ENCODE results near the gene GRPR. TPM values are rescaled to one million over a fixed set of nuclear protein-coding genes. Genes with fewer than 3 reads are reported as not detected.

The GRPR gene
- total and polyA plus RNA-seq, 2 of the 13 experiments (the other 11 are each of a cell fraction or from before 2014, with no cell fraction given), result 0.04 to 0.05 TPM

- BruUV-seq (replicated peaks), result no TSS peak
- H3K4me2 ChIP-seq (ENCODE audit: low read depth, low read length), result no peak overlapping the region
- H3K27ac ChIP-seq (ENCODE audit: extremely low read length, insufficient read depth, low read length), result no peak overlapping the region
- H2AFZ ChIP-seq (ENCODE audit: low read length), result no peak overlapping the region
- intact Hi-C loops (cut with micrococcal nuclease; ENCODE audit: unreplicated experiment) (no loop called here), in situ Hi-C loops (cut with HindIII; ENCODE audit: extremely low pct_ligation_motif_present, low pct_unique_long_range_greater_than_20kb) (no loop called here)
- H3K79me2 ChIP-seq (ENCODE audit: insufficient read depth, low read length), result no peaks in the 10 kb centered on the region
- FAIRE-seq (no peak), ATAC-seq (no peak), DNase-seq (ENCODE audit: low spot score) (no peak)
- no peak overlapping the region for H3K4me3 ChIP-seq (replicated peaks in 1 of 3; ENCODE audit: insufficient read depth in 1 of 3, low read depth in 2 of 3, low read length in 3 of 3)
- H3K9ac ChIP-seq (ENCODE audit: insufficient read depth, low read depth, low read length), result no peak overlapping the region
- no peak for TF ChIP-seq CSRNP1 (CRISPR knock-in tag; IDR thresholded peaks at IDR 0.05)
- TF ChIP-seq ZSCAN30 (CRISPR knock-in tag; IDR thresholded peaks at IDR 0.05), result no peak
- H3K9me3 ChIP-seq (ENCODE audit: low read length), result no peaks in the 10 kb centered on the region
- no peaks in the 10 kb centered on the region for H3K27me3 ChIP-seq (ENCODE audit: control insufficient read depth in 1 of 2, insufficient read depth in 2 of 2, low read length in 2 of 2)
- CTCF ChIA-PET (ENCODE audit: low intra/inter-chr PET ratio, low total read pairs), result no interaction called here
- POLR2A ChIA-PET, result no interaction called here
- no peaks in the 10 kb centered on the region for H3K36me3 ChIP-seq (replicated peaks in 1 of 2; ENCODE audit: control insufficient read depth in 1 of 2, insufficient read depth in 2 of 2, low read length in 2 of 2)
- WGBS (ENCODE audit: low lambda C conversion rate), result 0% methylated on average over 1 of the region's 1 CpG
- no peaks in the 10 kb centered on the region for H4K20me1 ChIP-seq (ENCODE audit: insufficient read depth, low read length)
- H3K4me1 ChIP-seq (ENCODE audit: insufficient read depth, low read length), result no peaks in the 10 kb centered on the region
These were observed 48.3 kb upstream of the GRPR start for GRCh38 chrX:16075087-16075486.

- ChIA-PET CTCF (ENCODE audit: low intra/inter-chr PET ratio, low total read pairs) (no interaction called here), POLR2A (no interaction called here)
- BruUV-seq (replicated peaks), result no TSS peak
- H3K4me1 ChIP-seq (ENCODE audit: insufficient read depth, low read length), result no peaks in the 10 kb centered on the region
- intact Hi-C loops (cut with micrococcal nuclease; ENCODE audit: unreplicated experiment) (no loop called here), in situ Hi-C loops (cut with HindIII; ENCODE audit: extremely low pct_ligation_motif_present, low pct_unique_long_range_greater_than_20kb) (no loop called here)
- H3K9me3 ChIP-seq (ENCODE audit: low read length), result no peaks in the 10 kb centered on the region
- DNase-seq (ENCODE audit: low spot score) (no peak), ATAC-seq (no peak), FAIRE-seq (no peak)
- no peaks in the 10 kb centered on the region for H3K36me3 ChIP-seq (replicated peaks in 1 of 2; ENCODE audit: control insufficient read depth in 1 of 2, insufficient read depth in 2 of 2, low read length in 2 of 2)
- WGBS (ENCODE audit: low lambda C conversion rate), result 0% methylated on average over 2 of the region's 2 CpGs
- H3K27ac ChIP-seq (ENCODE audit: extremely low read length, insufficient read depth, low read length), result no peak overlapping the region
- TF ChIP-seq CREB1 (IDR thresholded peaks at IDR 0.05) (peak; percentile 51), CREB1 (CRISPR knock-in tag; IDR thresholded peaks at IDR 0.05) (no peak), ZNF878 (CRISPR knock-in tag; IDR thresholded peaks at IDR 0.05) (no peak)
- H4K20me1 ChIP-seq (ENCODE audit: insufficient read depth, low read length), result no peaks in the 10 kb centered on the region
- H3K4me2 ChIP-seq (ENCODE audit: low read depth, low read length), result no peak overlapping the region
- H3K9ac ChIP-seq (ENCODE audit: insufficient read depth, low read depth, low read length), result no peak overlapping the region
- no peak overlapping the region for H3K4me3 ChIP-seq (replicated peaks in 1 of 3; ENCODE audit: insufficient read depth in 1 of 3, low read depth in 2 of 3, low read length in 3 of 3)
- H3K27me3 ChIP-seq (ENCODE audit: control insufficient read depth in 1 of 2, insufficient read depth in 2 of 2, low read length in 2 of 2), result no peaks in the 10 kb centered on the region
- no peak overlapping the region for H2AFZ ChIP-seq (ENCODE audit: low read length)
- H3K79me2 ChIP-seq (ENCODE audit: insufficient read depth, low read length), result no peaks in the 10 kb centered on the region
These were observed 46.5 kb upstream of the GRPR start for GRCh38 chrX:16076834-16077233.

Data from HepG2 (cell line).